Measurements from ENCODE around the gene KRTAP1-3. TPM values are rescaled to one million over a fixed set of nuclear protein-coding genes. Genes with fewer than 3 reads are reported as not detected.
A peak's percentile ranks its signal among the peaks of the same experiment; 100 is the strongest.
"Not testable (repeated sequence)": the region's sequence is repeated elsewhere in the genome, so short reads cannot be mapped to it uniquely, and the experiment has no call there.

The KRTAP1-3 gene, protein sequence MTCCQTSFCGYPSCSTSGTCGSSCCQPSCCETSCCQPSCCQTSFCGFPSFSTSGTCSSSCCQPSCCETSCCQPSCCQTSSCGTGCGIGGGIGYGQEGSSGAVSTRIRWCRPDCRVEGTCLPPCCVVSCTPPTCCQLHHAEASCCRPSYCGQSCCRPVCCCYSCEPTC
- total RNA-seq: not detected
- total RNA-seq (2013): not detected

- H3K4me3 Mint-ChIP-seq; H3K27me3 ChIP-seq (ENCODE audit: control insufficient read depth, insufficient read depth, low read length); H3K4me1 ChIP-seq (ENCODE audit: control insufficient read depth, insufficient read depth, low read length); H3K9me3 ChIP-seq (ENCODE audit: control insufficient read depth, insufficient read depth, low read length); H3K4me3 ChIP-seq (ENCODE audit: low read length); H3K36me3 Mint-ChIP-seq; H3K9me3 Mint-ChIP-seq; intact Hi-C loops (cut with micrococcal nuclease); H3K36me3 ChIP-seq (ENCODE audit: control insufficient read depth, insufficient read depth, low read length); DNase-seq; H3K27ac Mint-ChIP-seq; H3K4me1 Mint-ChIP-seq; ATAC-seq; H3K27ac ChIP-seq (ENCODE audit: low read length): not testable (repeated sequence)
- peaks cover 13 to 36% of the 10 kb centered on the region in 2 donors for H3K27me3 Mint-ChIP-seq (ENCODE audit: low read depth in 2 of 2)
- WGBS (ENCODE audit: insufficient coverage): 87% methylated on average over 9 of the region's 10 CpGs
These were observed at the start of gene KRTAP1-3 for GRCh38 chr17:41034346-41034935. Gene KRTAP1-3 (minus strand): TSS chr17:41034874. CDS start chr17:41034821, 53 bp downstream.

- H3K4me3 Mint-ChIP-seq; H3K4me1 Mint-ChIP-seq; H3K27ac ChIP-seq (ENCODE audit: low read length); H3K4me1 ChIP-seq (ENCODE audit: control insufficient read depth, insufficient read depth, low read length); H3K9me3 ChIP-seq (ENCODE audit: control insufficient read depth, insufficient read depth, low read length); DNase-seq; H3K4me3 ChIP-seq (ENCODE audit: low read length); H3K36me3 Mint-ChIP-seq; ATAC-seq; H3K36me3 ChIP-seq (ENCODE audit: control insufficient read depth, insufficient read depth, low read length); intact Hi-C loops (cut with micrococcal nuclease); H3K27me3 ChIP-seq (ENCODE audit: control insufficient read depth, insufficient read depth, low read length); H3K27ac Mint-ChIP-seq; H3K9me3 Mint-ChIP-seq: not testable (repeated sequence)
- 86% methylated on average over 14 of the region's 14 CpGs for WGBS (ENCODE audit: insufficient coverage)
- peaks cover 23 to 24% of the 10 kb centered on the region in 2 donors for H3K27me3 Mint-ChIP-seq (ENCODE audit: low read depth in 2 of 2)
These were observed 49.6 kb upstream of the KRTAP1-3 start, which contains the start of gene KRTAP4-7 for GRCh38 chr17:41084100-41084856. Gene KRTAP4-7 (plus strand): TSS chr17:41084150. CDS start chr17:41084207, 57 bp downstream.

DNA sequence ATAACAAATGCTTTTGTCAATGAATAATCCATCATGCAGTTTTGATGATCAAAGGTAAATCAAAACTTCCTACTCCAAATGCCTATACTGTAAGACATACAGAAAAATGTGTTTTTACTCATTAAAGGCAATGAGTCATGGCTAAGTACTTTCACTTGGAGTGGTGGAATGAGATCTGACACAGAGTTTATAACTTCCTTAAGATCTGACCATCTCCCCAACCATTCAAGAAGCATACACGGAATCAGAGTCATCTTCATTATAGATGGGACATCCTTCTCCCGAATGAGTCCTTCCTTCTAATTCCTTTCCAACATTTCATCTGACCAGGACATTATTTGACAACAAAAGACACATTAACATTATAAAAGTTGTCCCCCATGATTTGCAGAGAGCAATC lies 48.8 kb upstream of the KRTAP1-3 start:
- H3K9me3 Mint-ChIP-seq; H3K9me3 ChIP-seq (ENCODE audit: control insufficient read depth, insufficient read depth, low read length); H3K36me3 ChIP-seq (ENCODE audit: control insufficient read depth, insufficient read depth, low read length); H3K27me3 ChIP-seq (ENCODE audit: control insufficient read depth, insufficient read depth, low read length); H3K4me1 ChIP-seq (ENCODE audit: control insufficient read depth, insufficient read depth, low read length); H3K36me3 Mint-ChIP-seq; H3K4me3 ChIP-seq (ENCODE audit: low read length); H3K4me1 Mint-ChIP-seq; H3K27ac Mint-ChIP-seq; ATAC-seq; H3K27ac ChIP-seq (ENCODE audit: low read length); DNase-seq; intact Hi-C loops (cut with micrococcal nuclease); H3K4me3 Mint-ChIP-seq: not testable (repeated sequence)
- 89% methylated on average over 2 of the region's 2 CpGs for WGBS (ENCODE audit: insufficient coverage)
- peaks cover 21 to 23% of the 10 kb centered on the region in 2 donors for H3K27me3 Mint-ChIP-seq (ENCODE audit: low read depth in 2 of 2)

- Histone ChIP-seq H3K4me3 (ENCODE audit: low read length) (no peak overlapping the region), H3K4me1 (ENCODE audit: control insufficient read depth, insufficient read depth, low read length) (no peaks in the 10 kb centered on the region), H3K36me3 (ENCODE audit: control insufficient read depth, insufficient read depth, low read length) (no peaks in the 10 kb centered on the region), H3K27ac (ENCODE audit: low read length) (no peak overlapping the region), H3K9me3 (ENCODE audit: control insufficient read depth, insufficient read depth, low read length) (no peaks in the 10 kb centered on the region), H3K27me3 (ENCODE audit: control insufficient read depth, insufficient read depth, low read length) (no peaks in the 10 kb centered on the region)
- 67% methylated on average over 4 of the region's 4 CpGs for WGBS (ENCODE audit: insufficient coverage)
- ATAC-seq: no peak
- no peaks in the 10 kb centered on the region for H3K36me3 Mint-ChIP-seq
- no peak overlapping the region for H3K4me3 Mint-ChIP-seq
- H3K27me3 Mint-ChIP-seq (ENCODE audit: low read depth in 2 of 2): peaks cover 21 to 23% of the 10 kb centered on the region in 2 donors
- H3K27ac Mint-ChIP-seq: no peak overlapping the region
- TF ChIP-seq, protein P1, sequence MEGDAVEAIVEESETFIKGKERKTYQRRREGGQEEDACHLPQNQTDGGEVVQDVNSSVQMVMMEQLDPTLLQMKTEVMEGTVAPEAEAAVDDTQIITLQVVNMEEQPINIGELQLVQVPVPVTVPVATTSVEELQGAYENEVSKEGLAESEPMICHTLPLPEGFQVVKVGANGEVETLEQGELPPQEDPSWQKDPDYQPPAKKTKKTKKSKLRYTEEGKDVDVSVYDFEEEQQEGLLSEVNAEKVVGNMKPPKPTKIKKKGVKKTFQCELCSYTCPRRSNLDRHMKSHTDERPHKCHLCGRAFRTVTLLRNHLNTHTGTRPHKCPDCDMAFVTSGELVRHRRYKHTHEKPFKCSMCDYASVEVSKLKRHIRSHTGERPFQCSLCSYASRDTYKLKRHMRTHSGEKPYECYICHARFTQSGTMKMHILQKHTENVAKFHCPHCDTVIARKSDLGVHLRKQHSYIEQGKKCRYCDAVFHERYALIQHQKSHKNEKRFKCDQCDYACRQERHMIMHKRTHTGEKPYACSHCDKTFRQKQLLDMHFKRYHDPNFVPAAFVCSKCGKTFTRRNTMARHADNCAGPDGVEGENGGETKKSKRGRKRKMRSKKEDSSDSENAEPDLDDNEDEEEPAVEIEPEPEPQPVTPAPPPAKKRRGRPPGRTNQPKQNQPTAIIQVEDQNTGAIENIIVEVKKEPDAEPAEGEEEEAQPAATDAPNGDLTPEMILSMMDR (IDR thresholded peaks at IDR 0.05): no peak
- no peaks in the 10 kb centered on the region for H3K9me3 Mint-ChIP-seq
- H3K4me1 Mint-ChIP-seq: no peaks in the 10 kb centered on the region
- DNase-seq: no peak
- intact Hi-C loops (cut with micrococcal nuclease): no loop called here
These were observed 48.0 kb upstream of the KRTAP1-3 start for GRCh38 chr17:41082626-41083025.

- Histone ChIP-seq H3K4me3 (ENCODE audit: low read length) (no peak overlapping the region), H3K27me3 (ENCODE audit: control insufficient read depth, insufficient read depth, low read length) (peaks cover 8% of the 10 kb centered on the region), H3K4me1 (ENCODE audit: control insufficient read depth, insufficient read depth, low read length) (no peaks in the 10 kb centered on the region), H3K36me3 (ENCODE audit: control insufficient read depth, insufficient read depth, low read length) (no peaks in the 10 kb centered on the region), H3K9me3 (ENCODE audit: control insufficient read depth, insufficient read depth, low read length) (no peaks in the 10 kb centered on the region), H3K27ac (ENCODE audit: low read length) (no peak overlapping the region)
- intact Hi-C loops (cut with micrococcal nuclease): no loop called here
- no peak for ATAC-seq
- no peak overlapping the region for H3K27ac Mint-ChIP-seq
- H3K9me3 Mint-ChIP-seq: no peaks in the 10 kb centered on the region
- H3K4me1 Mint-ChIP-seq: no peaks in the 10 kb centered on the region
- no peaks in the 10 kb centered on the region for H3K36me3 Mint-ChIP-seq
- H3K27me3 Mint-ChIP-seq (ENCODE audit: low read depth in 2 of 2): peaks cover 30 to 42% of the 10 kb centered on the region in 2 donors
- TF ChIP-seq, protein P1 (IDR thresholded peaks at IDR 0.05): peak; percentile 13
- H3K4me3 Mint-ChIP-seq: no peak overlapping the region
- no peak for DNase-seq
These were observed 42.1 kb upstream of the KRTAP1-3 start for GRCh38 chr17:41076788-41077187.

Measured in natural killer cell (primary cell).